GM23338 (cell line): ENCODE data around the gene FNDC3B. TPM values are rescaled to one million over a fixed set of nuclear protein-coding genes. Genes with fewer than 3 reads are reported as not detected.

ENCODE experiments used
- ATAC-seq: fragments of 200-7000 bp; cut with Tn5 transposase; 3 replicates; pipeline ENCODE4 v1.9.1; 2020
- DNase-seq: peaks from one replicate; pipeline ENCODE4 v3.0.0-alpha.2; 2015; ENCODE audit warnings: low spot score
- H2AFZ ChIP-seq: fragments of 200-600 bp; sonication (generic); 2 replicates; pipeline ENCODE4 v1.8.0; 2016; ENCODE audit warnings: antibody characterized with exemption, mild to moderate bottlenecking, moderate library complexity
- H3F3A ChIP-seq: fragments of 200-600 bp; sonication (generic); replicated peaks from 2 replicates; pipeline ENCODE4 v1.8.0; 2017; ENCODE audit warnings: antibody characterized with exemption, mixed run types, low read depth
- H3K27ac ChIP-seq: fragments of 200-600 bp; sonication (generic); 2 replicates; pipeline ENCODE4 v1.6.1; 2016; ENCODE audit warnings: low read depth
- H3K27me3 ChIP-seq: fragments of 200-600 bp; sonication (generic); 2 replicates; pipeline ENCODE4 v1.8.0; 2016; ENCODE audit warnings: mild to moderate bottlenecking, mixed run types, moderate library complexity; ENCODE audit not compliant: insufficient read depth
- H3K36me3 ChIP-seq: fragments of 200-600 bp; sonication (generic); 2 replicates; pipeline ENCODE4 v1.8.0; 2016; ENCODE audit warnings: mild to moderate bottlenecking; ENCODE audit not compliant: insufficient read depth
- H3K4me1 ChIP-seq: fragments of 200-600 bp; sonication (generic); 2 replicates; pipeline ENCODE4 v1.8.0; 2016; ENCODE audit warnings: mild to moderate bottlenecking, moderate library complexity; ENCODE audit not compliant: insufficient read depth
- H3K4me2 ChIP-seq: fragments of 200-600 bp; sonication (generic); 2 replicates; pipeline ENCODE4 v1.7.1; 2017; ENCODE audit warnings: mixed run types
- H3K4me3 ChIP-seq: fragments of 200-600 bp; sonication (generic); 2 replicates; pipeline ENCODE4 v1.6.1; 2016; ENCODE audit warnings: mixed run types
- H3K79me2 ChIP-seq: fragments of 200-600 bp; sonication (generic); replicated peaks from 2 replicates; pipeline ENCODE4 v1.8.0; 2017; ENCODE audit warnings: mild to moderate bottlenecking; ENCODE audit not compliant: insufficient read depth
- H3K9me2 ChIP-seq: fragments of 200-600 bp; sonication (generic); 2 replicates; pipeline ENCODE4 v1.8.0; 2017; ENCODE audit not compliant: insufficient read depth
- H4K20me1 ChIP-seq: fragments of 200-600 bp; sonication (generic); replicated peaks from 2 replicates; pipeline ENCODE4 v1.8.0; 2017; ENCODE audit warnings: mild to moderate bottlenecking; ENCODE audit not compliant: insufficient read depth
- H3K27ac Mint-ChIP-seq: 2 replicates; pipeline ENCODE4 v1.8.0; 2020; ENCODE audit warnings: inconsistent platforms, mild to moderate bottlenecking, moderate library complexity, mixed read lengths
- H3K27me3 Mint-ChIP-seq: 3 replicates; pipeline ENCODE4 v1.8.0; 2022; ENCODE audit warnings: low read depth, mild to moderate bottlenecking, moderate library complexity, mixed read lengths, inconsistent platforms; ENCODE audit not compliant: insufficient read depth, poor library complexity
- H3K36me3 Mint-ChIP-seq: 3 replicates; pipeline ENCODE4 v1.8.0; 2021; ENCODE audit warnings: low read depth, mild to moderate bottlenecking, inconsistent platforms, moderate library complexity, mixed read lengths
- H3K4me1 Mint-ChIP-seq: 3 replicates; pipeline ENCODE4 v1.8.0; 2020; ENCODE audit warnings: mild to moderate bottlenecking, inconsistent platforms, mixed read lengths
- H3K4me3 Mint-ChIP-seq: 3 replicates; pipeline ENCODE4 v1.8.0; 2021; ENCODE audit warnings: moderate library complexity, mild to moderate bottlenecking, inconsistent platforms, mixed read lengths
- H3K9me3 Mint-ChIP-seq: 3 replicates; pipeline ENCODE4 v1.8.0; 2020; ENCODE audit warnings: moderate library complexity, mild to moderate bottlenecking, inconsistent platforms, mixed read lengths
- CREB1 ChIP-seq: fragments of 250-450 bp; sonication (Bioruptor Pico); IDR thresholded peaks from 2 replicates; pipeline ENCODE4 v1.5.0; 2020; ENCODE audit warnings: low read depth, mild to moderate bottlenecking, moderate library complexity
- EZH2 ChIP-seq: fragments of 200-600 bp; sonication (generic); IDR thresholded peaks from one replicate; pipeline ENCODE4 v1.8.0; 2017; ENCODE audit warnings: antibody characterized with exemption, mild to moderate bottlenecking, low read depth; ENCODE audit not compliant: unreplicated experiment
- EZH2phosphoT487 ChIP-seq: fragments of 200-600 bp; sonication (generic); IDR thresholded peaks from one replicate; pipeline ENCODE4 v1.8.1; 2018; ENCODE audit warnings: antibody characterized with exemption; ENCODE audit not compliant: unreplicated experiment
- JUNB ChIP-seq: IDR thresholded peaks from one replicate; pipeline ENCODE4 v1.6.1; 2016; ENCODE audit warnings: antibody characterized with exemption; ENCODE audit not compliant: unreplicated experiment
- NANOG ChIP-seq: IDR thresholded peaks from 2 replicates; pipeline ENCODE4 v1.6.1; 2016; ENCODE audit warnings: antibody characterized with exemption, borderline replicate concordance
- POLR2AphosphoS5 ChIP-seq: IDR thresholded peaks from 2 replicates; pipeline ENCODE4 v1.6.1; 2016; ENCODE audit warnings: antibody characterized with exemption, low read depth
- STAT1 ChIP-seq: IDR thresholded peaks from one replicate; pipeline ENCODE4 v1.6.1; 2016; ENCODE audit warnings: antibody characterized with exemption; ENCODE audit not compliant: unreplicated experiment
- ZNF114 ChIP-seq: fragments of 250-450 bp; sonication (Bioruptor Pico); IDR thresholded peaks from 2 replicates; pipeline ENCODE4 v1.5.0; 2020; ENCODE audit warnings: mild to moderate bottlenecking, moderate library complexity
- polyA plus RNA-seq: library from polyadenylated mRNA; unstranded; fragments of >200 nt; fragmentation: Nextera tagmentation; extraction: Ambion mirVana; gene quantifications from 2 replicates; pipeline ENCODE4 v1.2.1, GENCODE V29; 2016
- total RNA-seq: library from RNA; depleted of rRNA; stranded (reverse); fragments of >200 nt; shearing (Covaris generic); gene quantifications from 2 replicates; pipeline ENCODE4 v1.2.3, GENCODE V29; 2014
- TF ChIP-seq, protein P1 (sequence below): fragments of 250-450 bp; sonication (Bioruptor Pico); IDR thresholded peaks from 2 replicates; pipeline ENCODE4 v1.5.0; 2020; ENCODE audit warnings: mild to moderate bottlenecking, moderate library complexity
- TF ChIP-seq, protein P2 (sequence below): IDR thresholded peaks from 2 replicates; pipeline ENCODE4 v1.6.1; 2016; ENCODE audit warnings: antibody characterized with exemption
- TF ChIP-seq, protein P3 (sequence below): IDR thresholded peaks from one replicate; pipeline ENCODE4 v1.6.1; 2018; ENCODE audit warnings: antibody characterized with exemption; ENCODE audit not compliant: unreplicated experiment

Gene FNDC3B
- total and polyA plus RNA-seq, 2 experiments from 2014 or later, result 19.1 to 55.4 TPM

DNA sequence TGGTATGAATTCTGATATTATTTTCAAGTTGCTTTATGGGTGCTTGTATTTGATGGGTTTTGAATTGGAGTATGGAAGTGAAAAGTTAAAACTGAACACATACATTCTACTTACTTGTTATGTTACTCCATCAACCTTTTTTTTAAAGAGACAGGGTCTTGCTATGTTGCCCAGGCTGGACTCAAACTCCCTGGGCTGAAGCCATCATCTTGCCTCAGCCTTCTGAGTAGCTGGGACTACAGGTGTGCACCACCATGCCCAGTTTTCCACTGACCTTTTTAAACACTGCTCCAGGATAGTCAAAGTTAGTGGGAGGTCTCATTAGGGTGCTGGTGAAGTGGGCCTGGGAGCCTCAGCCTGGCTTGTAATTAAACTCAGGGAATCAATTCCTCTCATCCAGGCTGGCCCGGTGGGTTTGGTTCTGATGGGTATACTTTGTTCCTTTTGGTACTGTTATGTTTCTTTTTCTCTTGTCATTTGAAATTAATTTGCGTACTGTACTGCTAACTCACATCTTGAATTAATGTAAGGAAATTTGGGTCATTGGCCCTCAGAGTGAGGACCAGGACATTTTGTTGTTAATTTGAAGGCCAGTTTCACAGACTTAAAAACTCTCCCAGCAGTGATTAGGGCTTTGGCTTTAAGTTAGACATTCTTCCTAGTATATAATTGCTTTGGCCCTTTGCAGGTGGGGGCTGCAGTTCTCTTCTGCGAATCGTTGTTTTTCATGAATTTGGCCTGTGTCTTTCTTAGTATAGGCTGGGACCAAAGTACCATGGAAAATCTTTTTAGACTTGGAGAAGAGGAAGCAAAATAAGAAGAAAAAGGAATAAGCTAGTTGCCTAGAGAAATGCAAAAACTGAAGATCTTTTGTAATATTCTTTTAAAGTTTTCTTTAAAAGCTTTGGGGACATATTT, 66.9 kb downstream of the FNDC3B start:
- Histone ChIP-seq H2AFZ (no peak overlapping the region), H3K79me2 (peaks cover 96% of the 10 kb centered on the region), H3K36me3 (no peaks in the 10 kb centered on the region), H3K27ac (peak overlapping the region; percentile 61; the same call in 1 of the 2 replicates), H3K4me3 (no peak overlapping the region), H3K4me1 (peaks cover 47% of the 10 kb centered on the region), H3K9me2 (no peaks in the 10 kb centered on the region), H3F3A (no peaks in the 10 kb centered on the region), H4K20me1 (no peaks in the 10 kb centered on the region), H3K27me3 (no peaks in the 10 kb centered on the region), H3K4me2 (peak overlapping the region; percentile 9; the same call in 1 of the 2 replicates)
- no peak for ATAC-seq
- Mint-ChIP-seq H3K4me3 (no peak overlapping the region), H3K4me1 (peaks cover 69% of the 10 kb centered on the region), H3K36me3 (no peaks in the 10 kb centered on the region), H3K9me3 (no peaks in the 10 kb centered on the region), H3K27ac (peak overlapping the region; percentile 76), H3K27me3 (peaks cover 8% of the 10 kb centered on the region)
- no peak for DNase-seq
- TF ChIP-seq, protein P1, sequence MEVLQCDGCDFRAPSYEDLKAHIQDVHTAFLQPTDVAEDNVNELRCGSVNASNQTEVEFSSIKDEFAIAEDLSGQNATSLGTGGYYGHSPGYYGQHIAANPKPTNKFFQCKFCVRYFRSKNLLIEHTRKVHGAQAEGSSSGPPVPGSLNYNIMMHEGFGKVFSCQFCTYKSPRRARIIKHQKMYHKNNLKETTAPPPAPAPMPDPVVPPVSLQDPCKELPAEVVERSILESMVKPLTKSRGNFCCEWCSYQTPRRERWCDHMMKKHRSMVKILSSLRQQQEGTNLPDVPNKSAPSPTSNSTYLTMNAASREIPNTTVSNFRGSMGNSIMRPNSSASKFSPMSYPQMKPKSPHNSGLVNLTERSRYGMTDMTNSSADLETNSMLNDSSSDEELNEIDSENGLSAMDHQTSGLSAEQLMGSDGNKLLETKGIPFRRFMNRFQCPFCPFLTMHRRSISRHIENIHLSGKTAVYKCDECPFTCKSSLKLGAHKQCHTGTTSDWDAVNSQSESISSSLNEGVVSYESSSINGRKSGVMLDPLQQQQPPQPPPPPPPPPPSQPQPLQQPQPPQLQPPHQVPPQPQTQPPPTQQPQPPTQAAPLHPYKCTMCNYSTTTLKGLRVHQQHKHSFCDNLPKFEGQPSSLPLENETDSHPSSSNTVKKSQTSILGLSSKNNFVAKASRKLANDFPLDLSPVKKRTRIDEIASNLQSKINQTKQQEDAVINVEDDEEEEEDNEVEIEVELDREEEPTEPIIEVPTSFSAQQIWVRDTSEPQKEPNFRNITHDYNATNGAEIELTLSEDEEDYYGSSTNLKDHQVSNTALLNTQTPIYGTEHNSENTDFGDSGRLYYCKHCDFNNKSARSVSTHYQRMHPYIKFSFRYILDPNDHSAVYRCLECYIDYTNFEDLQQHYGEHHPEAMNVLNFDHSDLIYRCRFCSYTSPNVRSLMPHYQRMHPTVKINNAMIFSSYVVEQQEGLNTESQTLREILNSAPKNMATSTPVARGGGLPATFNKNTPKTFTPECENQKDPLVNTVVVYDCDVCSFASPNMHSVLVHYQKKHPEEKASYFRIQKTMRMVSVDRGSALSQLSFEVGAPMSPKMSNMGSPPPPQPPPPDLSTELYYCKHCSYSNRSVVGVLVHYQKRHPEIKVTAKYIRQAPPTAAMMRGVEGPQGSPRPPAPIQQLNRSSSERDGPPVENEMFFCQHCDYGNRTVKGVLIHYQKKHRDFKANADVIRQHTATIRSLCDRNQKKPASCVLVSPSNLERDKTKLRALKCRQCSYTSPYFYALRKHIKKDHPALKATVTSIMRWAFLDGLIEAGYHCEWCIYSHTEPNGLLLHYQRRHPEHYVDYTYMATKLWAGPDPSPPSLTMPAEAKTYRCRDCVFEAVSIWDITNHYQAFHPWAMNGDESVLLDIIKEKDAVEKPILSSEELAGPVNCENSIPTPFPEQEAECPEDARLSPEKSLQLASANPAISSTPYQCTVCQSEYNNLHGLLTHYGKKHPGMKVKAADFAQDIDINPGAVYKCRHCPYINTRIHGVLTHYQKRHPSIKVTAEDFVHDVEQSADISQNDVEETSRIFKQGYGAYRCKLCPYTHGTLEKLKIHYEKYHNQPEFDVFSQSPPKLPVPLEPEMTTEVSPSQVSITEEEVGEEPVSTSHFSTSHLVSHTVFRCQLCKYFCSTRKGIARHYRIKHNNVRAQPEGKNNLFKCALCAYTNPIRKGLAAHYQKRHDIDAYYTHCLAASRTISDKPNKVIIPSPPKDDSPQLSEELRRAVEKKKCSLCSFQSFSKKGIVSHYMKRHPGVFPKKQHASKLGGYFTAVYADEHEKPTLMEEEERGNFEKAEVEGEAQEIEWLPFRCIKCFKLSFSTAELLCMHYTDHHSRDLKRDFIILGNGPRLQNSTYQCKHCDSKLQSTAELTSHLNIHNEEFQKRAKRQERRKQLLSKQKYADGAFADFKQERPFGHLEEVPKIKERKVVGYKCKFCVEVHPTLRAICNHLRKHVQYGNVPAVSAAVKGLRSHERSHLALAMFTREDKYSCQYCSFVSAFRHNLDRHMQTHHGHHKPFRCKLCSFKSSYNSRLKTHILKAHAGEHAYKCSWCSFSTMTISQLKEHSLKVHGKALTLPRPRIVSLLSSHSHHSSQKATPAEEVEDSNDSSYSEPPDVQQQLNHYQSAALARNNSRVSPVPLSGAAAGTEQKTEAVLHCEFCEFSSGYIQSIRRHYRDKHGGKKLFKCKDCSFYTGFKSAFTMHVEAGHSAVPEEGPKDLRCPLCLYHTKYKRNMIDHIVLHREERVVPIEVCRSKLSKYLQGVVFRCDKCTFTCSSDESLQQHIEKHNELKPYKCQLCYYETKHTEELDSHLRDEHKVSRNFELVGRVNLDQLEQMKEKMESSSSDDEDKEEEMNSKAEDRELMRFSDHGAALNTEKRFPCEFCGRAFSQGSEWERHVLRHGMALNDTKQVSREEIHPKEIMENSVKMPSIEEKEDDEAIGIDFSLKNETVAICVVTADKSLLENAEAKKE, result no peak
- no peak for TF ChIP-seq ZNF114
- TF ChIP-seq JUNB, result no peak
- no peak for TF ChIP-seq NANOG
- no peak for TF ChIP-seq EZH2phosphoT487
- TF ChIP-seq, protein P2, sequence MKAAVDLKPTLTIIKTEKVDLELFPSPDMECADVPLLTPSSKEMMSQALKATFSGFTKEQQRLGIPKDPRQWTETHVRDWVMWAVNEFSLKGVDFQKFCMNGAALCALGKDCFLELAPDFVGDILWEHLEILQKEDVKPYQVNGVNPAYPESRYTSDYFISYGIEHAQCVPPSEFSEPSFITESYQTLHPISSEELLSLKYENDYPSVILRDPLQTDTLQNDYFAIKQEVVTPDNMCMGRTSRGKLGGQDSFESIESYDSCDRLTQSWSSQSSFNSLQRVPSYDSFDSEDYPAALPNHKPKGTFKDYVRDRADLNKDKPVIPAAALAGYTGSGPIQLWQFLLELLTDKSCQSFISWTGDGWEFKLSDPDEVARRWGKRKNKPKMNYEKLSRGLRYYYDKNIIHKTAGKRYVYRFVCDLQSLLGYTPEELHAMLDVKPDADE, result no peak
- no peak for TF ChIP-seq EZH2
- TF ChIP-seq POLR2AphosphoS5, result no peak
- TF ChIP-seq, protein P3, sequence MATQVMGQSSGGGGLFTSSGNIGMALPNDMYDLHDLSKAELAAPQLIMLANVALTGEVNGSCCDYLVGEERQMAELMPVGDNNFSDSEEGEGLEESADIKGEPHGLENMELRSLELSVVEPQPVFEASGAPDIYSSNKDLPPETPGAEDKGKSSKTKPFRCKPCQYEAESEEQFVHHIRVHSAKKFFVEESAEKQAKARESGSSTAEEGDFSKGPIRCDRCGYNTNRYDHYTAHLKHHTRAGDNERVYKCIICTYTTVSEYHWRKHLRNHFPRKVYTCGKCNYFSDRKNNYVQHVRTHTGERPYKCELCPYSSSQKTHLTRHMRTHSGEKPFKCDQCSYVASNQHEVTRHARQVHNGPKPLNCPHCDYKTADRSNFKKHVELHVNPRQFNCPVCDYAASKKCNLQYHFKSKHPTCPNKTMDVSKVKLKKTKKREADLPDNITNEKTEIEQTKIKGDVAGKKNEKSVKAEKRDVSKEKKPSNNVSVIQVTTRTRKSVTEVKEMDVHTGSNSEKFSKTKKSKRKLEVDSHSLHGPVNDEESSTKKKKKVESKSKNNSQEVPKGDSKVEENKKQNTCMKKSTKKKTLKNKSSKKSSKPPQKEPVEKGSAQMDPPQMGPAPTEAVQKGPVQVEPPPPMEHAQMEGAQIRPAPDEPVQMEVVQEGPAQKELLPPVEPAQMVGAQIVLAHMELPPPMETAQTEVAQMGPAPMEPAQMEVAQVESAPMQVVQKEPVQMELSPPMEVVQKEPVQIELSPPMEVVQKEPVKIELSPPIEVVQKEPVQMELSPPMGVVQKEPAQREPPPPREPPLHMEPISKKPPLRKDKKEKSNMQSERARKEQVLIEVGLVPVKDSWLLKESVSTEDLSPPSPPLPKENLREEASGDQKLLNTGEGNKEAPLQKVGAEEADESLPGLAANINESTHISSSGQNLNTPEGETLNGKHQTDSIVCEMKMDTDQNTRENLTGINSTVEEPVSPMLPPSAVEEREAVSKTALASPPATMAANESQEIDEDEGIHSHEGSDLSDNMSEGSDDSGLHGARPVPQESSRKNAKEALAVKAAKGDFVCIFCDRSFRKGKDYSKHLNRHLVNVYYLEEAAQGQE, result no peak
- no peak for TF ChIP-seq STAT1
- TF ChIP-seq CREB1 (CRISPR knock-in tag), result no peak
